Epithelial cell of proximal tubule (primary cell): ENCODE measurements around the gene DDX10. TPM values are rescaled to one million over a fixed set of nuclear protein-coding genes. Genes with fewer than 3 reads are reported as not detected.
A peak's percentile ranks its signal among the peaks of the same experiment; 100 is the strongest.

ENCODE experiments used
- DNase-seq: peaks from one replicate; pipeline ENCODE4 v3.0.0-alpha.2; 2011; ENCODE audit warnings: low read depth
- H3K4me3 ChIP-seq: 2 replicates; pipeline ENCODE4 v1.5.1; 2011; ENCODE audit warnings: low read depth, mild to moderate bottlenecking, low read length
- CTCF ChIP-seq: conservative IDR thresholded peaks from 2 replicates; pipeline ENCODE4 v1.5.1; 2012; ENCODE audit warnings: low read depth, mild to moderate bottlenecking, low read length
- total RNA-seq: library from RNA; depleted of rRNA; stranded (reverse); fragments of >200 nt; gene quantifications from 2 replicates; pipeline ENCODE4 v1.2.3, GENCODE V29; 2015

DDX10 gene
- total RNA-seq, 1 donor from 2014 or later: 28.9 TPM

DNA sequence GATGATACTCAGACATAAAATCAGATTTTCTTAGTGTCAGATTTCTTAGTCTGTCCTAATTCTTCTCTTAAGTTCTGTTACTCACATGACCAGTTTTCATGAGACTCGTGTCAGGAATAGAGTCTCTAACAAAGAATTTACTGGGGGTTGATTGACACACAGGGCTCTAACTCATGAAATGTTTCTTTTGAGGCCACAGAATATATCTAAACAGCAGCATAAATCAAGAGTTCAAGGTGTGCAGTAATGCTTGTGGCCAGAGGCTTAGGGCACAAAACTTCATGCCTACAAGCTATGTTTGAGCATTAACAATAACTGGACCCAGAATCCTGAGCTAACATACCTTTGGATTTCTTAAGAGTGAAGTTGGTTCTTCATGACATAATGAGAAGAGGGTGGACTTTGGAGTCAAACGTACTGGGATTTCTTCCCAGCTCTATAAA lies 237.2 kb downstream of the DDX10 start:
- no peak for TF ChIP-seq CTCF

DNA sequence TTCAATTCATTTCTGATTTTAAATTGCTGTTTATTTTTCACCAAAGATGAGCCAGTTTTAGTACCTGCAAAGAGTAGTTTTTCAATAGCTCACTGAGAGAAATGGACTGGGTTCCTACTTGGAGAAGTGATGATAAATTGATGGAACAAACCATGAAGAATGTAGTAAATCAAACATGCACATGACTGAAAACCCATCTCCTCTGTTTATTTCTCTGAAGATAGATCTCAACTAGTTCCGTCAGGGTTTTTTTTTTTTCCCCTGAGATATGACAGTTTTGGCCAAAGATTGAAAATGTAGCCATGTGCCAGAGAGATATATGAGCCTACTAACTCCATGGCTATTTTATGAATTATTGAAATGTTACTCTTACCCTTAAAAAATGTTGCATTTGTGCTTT lies 239.6 kb downstream of the DDX10 start:
- TF ChIP-seq CTCF: no peak
- no peak overlapping the region for H3K4me3 ChIP-seq
- no peak for DNase-seq

More for the DNA sequence above, 237.2 kb downstream of the DDX10 start:
- DNase-seq: peak; percentile 27
- no peak overlapping the region for H3K4me3 ChIP-seq

GRCh38 chr11:108906329-108906728 lies 241.5 kb downstream of the DDX10 start:
- DNase-seq: peak; percentile 19
- H3K4me3 ChIP-seq: no peak overlapping the region
- TF ChIP-seq CTCF: no peak

- no peak for TF ChIP-seq CTCF
- DNase-seq: no peak
Measured at GRCh38 chr11:108906826-108907225, 242.0 kb downstream of the DDX10 start.

DNA sequence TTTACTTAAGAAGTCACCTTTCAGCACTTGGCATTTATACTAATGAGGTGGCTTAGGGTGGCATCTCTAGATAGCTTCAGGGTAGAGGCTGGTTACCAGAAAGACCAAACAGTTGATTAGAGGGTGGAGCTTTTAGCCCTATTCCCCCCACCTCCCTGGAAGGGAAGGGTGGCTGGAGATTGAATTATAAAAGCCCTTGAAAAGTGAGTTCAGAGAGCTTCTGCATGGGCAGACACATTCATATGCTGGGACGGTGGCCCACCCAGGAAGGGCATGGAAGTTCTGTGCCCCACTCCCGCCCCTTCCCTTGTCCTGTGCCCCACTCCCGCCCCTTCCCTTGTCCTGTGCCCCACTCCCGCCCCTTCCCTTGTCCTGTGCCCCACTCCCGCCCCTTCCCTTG lies 244.2 kb downstream of the DDX10 start:
- no peak for DNase-seq
- no peak for TF ChIP-seq CTCF
- no peak overlapping the region for H3K4me3 ChIP-seq

More at GRCh38 chr11:108906826-108907225, 242.0 kb downstream of the DDX10 start:
- no peak overlapping the region for H3K4me3 ChIP-seq

DNA sequence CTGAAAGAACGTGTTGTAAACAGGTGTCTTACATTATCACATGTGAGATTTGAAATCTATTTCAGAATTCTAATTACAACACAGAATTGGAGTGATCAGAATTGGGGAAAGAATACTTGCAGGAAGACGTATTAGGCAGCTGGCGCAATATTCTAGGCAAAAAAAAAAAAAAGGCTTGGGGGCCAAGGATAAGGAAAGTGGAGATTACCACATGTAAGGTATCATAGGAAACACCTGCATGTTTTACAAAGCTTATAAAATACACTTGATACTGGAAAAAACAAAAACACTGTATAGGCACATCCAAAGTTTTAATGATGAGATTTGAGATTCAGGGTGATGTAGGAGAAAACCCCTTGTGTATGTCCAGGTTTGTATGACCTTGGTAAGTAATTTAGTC lies 245.1 kb downstream of the DDX10 start:
- TF ChIP-seq CTCF: no peak
- no peak for DNase-seq
- H3K4me3 ChIP-seq: no peak overlapping the region

DNA sequence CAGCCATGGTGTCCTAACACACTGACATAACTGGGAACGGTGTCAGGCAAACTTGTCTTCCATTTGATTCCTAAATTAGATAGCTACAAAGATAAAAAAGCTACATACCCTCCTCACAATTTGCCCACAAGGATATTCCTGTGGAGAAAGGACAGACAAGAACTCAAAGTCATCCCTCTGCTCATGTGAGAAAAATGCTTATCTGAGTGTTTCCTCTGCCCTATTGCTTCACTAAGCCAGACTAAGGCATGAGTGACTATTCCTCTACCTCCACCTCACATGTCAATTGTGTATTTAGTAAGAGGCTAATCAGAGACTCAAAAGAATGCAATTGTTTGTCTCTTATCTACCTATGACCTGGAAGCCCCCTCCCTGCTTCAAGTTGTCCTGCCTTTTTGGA lies 247.7 kb downstream of the DDX10 start:
- no peak overlapping the region for H3K4me3 ChIP-seq
- DNase-seq: peak; percentile 36
- no peak for TF ChIP-seq CTCF
